ENCODE results near the gene RPS24. TPM values are rescaled to one million over a fixed set of nuclear protein-coding genes. Genes with fewer than 3 reads are reported as not detected.
"Not testable (repeated sequence)": the region's sequence is repeated elsewhere in the genome, so short reads cannot be mapped to it uniquely, and the experiment has no call there.

The RPS24 gene
- 1,990 and 2,002 TPM in 2 replicates for total RNA-seq
- polyA plus RNA-seq, result 526 and 543 TPM in 2 replicates

- Histone ChIP-seq H3K27ac (peak within 1 kb of the TSS; percentile 65), H3K9me3 (ENCODE audit: low read depth) (no peaks in the 10 kb centered on the region), H3K4me1 (ENCODE audit: low read depth) (peaks cover 9% of the 10 kb centered on the region), H3K27me3 (no peaks in the 10 kb centered on the region), H3K4me3 (peak within 1 kb of the TSS; percentile 78), H3K36me3 (peaks cover 34% of the 10 kb centered on the region)
- peak; percentile 98 to 99 for DNase-seq (ENCODE audit: low read depth in 1 of 2, low spot score in 1 of 2)
- TF ChIP-seq CTCF (IDR thresholded peaks at IDR 0.05; ENCODE audit: low read depth, low read length), result no peak
Observed at GRCh38 chr10:78033637-78034470, at the start of gene RPS24. RPS24 (plus strand) TSS chr10:78033863; CDS start chr10:78033902, 39 bp downstream.

GRCh38 chr10:77984986-77985385 is 48.7 kb upstream of the RPS24 start:
- no peaks in the 10 kb centered on the region for H3K27me3 ChIP-seq
- DNase-seq (ENCODE audit: low read depth in 1 of 2, low spot score in 1 of 2), result no peak
- H3K36me3 ChIP-seq, result peaks cover 79% of the 10 kb centered on the region
- no peaks in the 10 kb centered on the region for H3K9me3 ChIP-seq (ENCODE audit: low read depth)
- no peak overlapping the region for H3K4me3 ChIP-seq
- H3K27ac ChIP-seq, result no peak overlapping the region
- no peak for TF ChIP-seq CTCF (IDR thresholded peaks at IDR 0.05; ENCODE audit: low read depth, low read length)
- H3K4me1 ChIP-seq (ENCODE audit: low read depth), result no peaks in the 10 kb centered on the region

- Histone ChIP-seq H3K27me3 (no peaks in the 10 kb centered on the region), H3K4me3 (no peak overlapping the region), H3K4me1 (ENCODE audit: low read depth) (no peaks in the 10 kb centered on the region), H3K36me3 (peaks cover 79% of the 10 kb centered on the region), H3K27ac (no peak overlapping the region), H3K9me3 (ENCODE audit: low read depth) (no peaks in the 10 kb centered on the region)
- no peak for DNase-seq (ENCODE audit: low read depth in 1 of 2, low spot score in 1 of 2)
- TF ChIP-seq CTCF (IDR thresholded peaks at IDR 0.05; ENCODE audit: low read depth, low read length), result no peak
Observed at GRCh38 chr10:77987671-77988255, 45.9 kb upstream of the RPS24 start.

- no peak overlapping the region for H3K4me3 ChIP-seq
- no peak for TF ChIP-seq CTCF (IDR thresholded peaks at IDR 0.05; ENCODE audit: low read depth, low read length)
- DNase-seq (ENCODE audit: low read depth in 1 of 2, low spot score in 1 of 2), result no peak
- H3K4me1 ChIP-seq (ENCODE audit: low read depth), result no peaks in the 10 kb centered on the region
- H3K9me3 ChIP-seq (ENCODE audit: low read depth), result no peaks in the 10 kb centered on the region
- no peaks in the 10 kb centered on the region for H3K27me3 ChIP-seq
- H3K36me3 ChIP-seq, result peaks cover 77% of the 10 kb centered on the region
- no peak overlapping the region for H3K27ac ChIP-seq
Observed at GRCh38 chr10:77989081-77989724, 44.5 kb upstream of the RPS24 start.

GRCh38 chr10:77993620-77994019 is 40.0 kb upstream of the RPS24 start:
- no peaks in the 10 kb centered on the region for H3K9me3 ChIP-seq (ENCODE audit: low read depth)
- peaks cover 39% of the 10 kb centered on the region for H3K36me3 ChIP-seq
- no peak overlapping the region for H3K27ac ChIP-seq
- no peak overlapping the region for H3K4me3 ChIP-seq
- H3K27me3 ChIP-seq, result no peaks in the 10 kb centered on the region
- H3K4me1 ChIP-seq (ENCODE audit: low read depth), result no peaks in the 10 kb centered on the region
- TF ChIP-seq CTCF (IDR thresholded peaks at IDR 0.05; ENCODE audit: low read depth, low read length), result no peak
- DNase-seq (ENCODE audit: low read depth in 1 of 2, low spot score in 1 of 2), result no peak

- not testable (repeated sequence) for DNase-seq (ENCODE audit: low read depth in 1 of 2, low spot score in 1 of 2); H3K4me3 ChIP-seq; H3K27ac ChIP-seq; H3K27me3 ChIP-seq; H3K9me3 ChIP-seq (ENCODE audit: low read depth); H3K4me1 ChIP-seq (ENCODE audit: low read depth)
- peaks cover 50% of the 10 kb centered on the region for H3K36me3 ChIP-seq
Observed at GRCh38 chr10:77998780-77999179, 34.9 kb upstream of the RPS24 start.

Data from cardiac muscle cell (in vitro differentiated cells and primary cell).